ENCODE results near the gene ITSN2. TPM values are rescaled to one million over a fixed set of nuclear protein-coding genes. Genes with fewer than 3 reads are reported as not detected.
"Not testable (repeated sequence)": the region's sequence is repeated elsewhere in the genome, so short reads cannot be mapped to it uniquely, and the experiment has no call there.

Gene ITSN2
- total RNA-seq = 10 to 100 TPM; 45.6 to 64.6 TPM

DNA sequence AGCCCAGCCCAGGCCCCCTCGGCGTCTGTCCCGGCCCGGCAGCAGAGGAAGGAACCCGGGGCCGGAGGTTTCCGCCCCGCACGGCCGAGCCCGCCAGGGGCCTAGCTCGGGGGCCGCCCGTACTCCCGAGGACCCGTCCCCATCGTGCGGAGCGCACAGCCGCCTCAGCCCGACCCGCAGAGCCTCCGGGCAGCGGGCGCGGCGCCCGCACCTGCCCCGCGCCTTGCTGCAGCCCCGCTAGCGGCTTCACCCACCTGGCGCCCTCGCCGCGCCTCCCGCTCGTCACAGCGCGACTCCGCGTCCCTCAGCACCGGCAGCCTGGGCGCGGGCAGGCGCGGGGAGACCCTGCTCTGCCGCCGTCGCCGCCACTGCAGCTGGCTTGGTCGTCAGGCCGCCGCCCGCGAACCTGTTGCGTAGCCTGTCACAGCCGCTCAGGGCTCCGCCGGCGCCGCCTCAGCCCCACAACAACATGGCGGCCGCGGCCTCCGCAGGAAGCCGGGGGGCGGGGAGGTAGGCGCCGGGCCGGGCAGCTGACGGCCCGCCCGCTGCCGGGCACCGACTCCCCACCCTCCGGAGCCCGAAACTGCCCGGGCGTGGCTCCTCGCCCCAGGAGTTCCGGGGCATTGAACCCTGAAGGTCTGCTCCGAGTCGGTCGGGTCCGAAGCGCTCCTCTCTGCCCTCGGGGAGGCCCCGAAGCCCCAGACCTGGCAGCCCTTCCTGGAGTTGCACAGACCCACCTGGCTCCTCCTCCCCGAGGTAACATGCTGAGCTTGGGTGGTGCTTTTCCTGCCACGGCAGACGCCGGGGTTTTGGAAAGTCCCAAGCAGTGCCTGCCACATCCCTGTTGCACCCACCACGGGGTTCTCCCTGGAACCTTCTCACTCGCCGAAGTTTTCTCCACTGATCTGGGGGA is at the start of gene ITSN2:
ITSN2 (minus strand) TSS at position 487 of the 913 bp plus-strand sequence. CDS start 32,454 bp downstream, outside the sequence.
- peaks cover 10% of the 10 kb centered on the region for H3K4me1 Mint-ChIP-seq
- H3K36me3 Mint-ChIP-seq (ENCODE audit: low read depth) = peaks cover 12% of the 10 kb centered on the region
- ATAC-seq (replicated peaks) = peak; percentile 94

DNA sequence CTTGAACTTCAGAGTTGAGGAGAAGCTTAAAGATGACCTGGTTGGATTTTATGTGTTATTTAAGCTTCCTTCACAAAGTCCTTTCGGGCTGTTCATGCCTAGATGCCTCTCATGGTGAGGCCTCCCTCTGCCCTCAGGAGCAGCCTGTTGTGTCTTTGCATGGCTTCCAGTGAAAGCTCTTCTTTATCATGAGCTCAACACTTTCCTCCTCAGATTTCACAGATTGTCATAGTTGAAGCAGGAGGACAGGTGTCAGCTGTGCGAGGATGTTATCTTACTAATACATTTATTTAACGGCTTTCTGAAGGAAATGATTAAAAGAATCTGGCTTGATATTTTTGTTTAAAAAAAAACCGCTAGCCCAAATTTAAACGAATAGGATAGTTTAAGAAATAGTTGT is 48.8 kb upstream of the ITSN2 start:
- ATAC-seq (replicated peaks) = no peak
- H3K27ac Mint-ChIP-seq = no peak overlapping the region
- H3K27me3 Mint-ChIP-seq = peaks cover 13% of the 10 kb centered on the region
- H3K4me1 Mint-ChIP-seq = no peaks in the 10 kb centered on the region
- H3K36me3 Mint-ChIP-seq (ENCODE audit: low read depth) = no peaks in the 10 kb centered on the region
- no peaks in the 10 kb centered on the region for H3K9me3 Mint-ChIP-seq
- no peak overlapping the region for H3K4me3 Mint-ChIP-seq

More for the DNA sequence above, at the start of gene ITSN2:
- Mint-ChIP-seq H3K4me3 (peak within 1 kb of the TSS; percentile 90), H3K9me3 (no peaks in the 10 kb centered on the region), H3K27ac (peak within 1 kb of the TSS; percentile 94), H3K27me3 (no peaks in the 10 kb centered on the region)

DNA sequence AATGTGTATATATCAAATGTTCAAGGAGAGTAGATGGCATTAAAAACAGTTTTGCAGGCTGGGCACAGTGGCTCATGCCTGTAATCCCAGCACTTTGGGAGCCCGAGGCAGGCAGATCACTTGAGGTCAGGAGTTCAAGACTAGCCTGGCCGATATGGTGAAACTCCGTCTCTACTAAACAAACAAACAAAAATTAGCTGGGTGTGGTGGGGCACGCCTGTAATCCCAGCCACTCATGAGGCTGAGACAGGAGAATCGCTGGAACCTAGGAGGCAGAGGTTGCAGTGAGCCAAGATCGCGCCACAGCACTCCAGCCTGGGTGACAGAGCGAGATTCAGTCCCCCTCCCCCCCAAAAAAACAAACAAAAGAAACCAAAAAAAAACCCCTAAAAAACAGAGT is 48.4 kb upstream of the ITSN2 start:
- not testable (repeated sequence) for ATAC-seq (replicated peaks); H3K27ac Mint-ChIP-seq; H3K36me3 Mint-ChIP-seq (ENCODE audit: low read depth); H3K4me3 Mint-ChIP-seq; H3K4me1 Mint-ChIP-seq; H3K9me3 Mint-ChIP-seq
- peaks cover 15% of the 10 kb centered on the region for H3K27me3 Mint-ChIP-seq

DNA sequence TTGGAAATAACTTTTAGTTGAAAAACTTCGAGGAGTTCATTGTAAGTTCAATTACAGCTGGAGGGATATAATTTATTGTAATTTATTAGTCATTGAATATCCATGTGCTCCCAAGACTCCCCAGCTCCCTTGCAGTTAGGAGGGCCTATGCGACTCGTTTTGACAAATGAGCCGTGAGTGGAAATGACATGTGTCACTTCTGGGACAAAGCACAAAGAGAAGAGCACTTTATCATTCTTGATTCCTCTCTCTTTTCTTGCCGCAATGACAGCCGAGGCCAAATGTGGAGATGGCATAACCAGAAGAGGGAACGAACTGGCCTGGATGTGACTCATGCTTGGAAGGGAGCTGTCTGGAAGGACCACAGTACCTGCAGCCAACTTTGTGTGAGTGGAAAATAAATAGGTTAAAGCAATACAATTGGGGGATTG is 44.2 kb upstream of the ITSN2 start:
- peaks cover 24% of the 10 kb centered on the region for H3K27me3 Mint-ChIP-seq
- ATAC-seq (replicated peaks) = no peak
- peaks cover 9% of the 10 kb centered on the region for H3K4me1 Mint-ChIP-seq
- no peaks in the 10 kb centered on the region for H3K9me3 Mint-ChIP-seq
- no peak overlapping the region for H3K27ac Mint-ChIP-seq
- no peaks in the 10 kb centered on the region for H3K36me3 Mint-ChIP-seq (ENCODE audit: low read depth)
- H3K4me3 Mint-ChIP-seq = no peak overlapping the region

DNA sequence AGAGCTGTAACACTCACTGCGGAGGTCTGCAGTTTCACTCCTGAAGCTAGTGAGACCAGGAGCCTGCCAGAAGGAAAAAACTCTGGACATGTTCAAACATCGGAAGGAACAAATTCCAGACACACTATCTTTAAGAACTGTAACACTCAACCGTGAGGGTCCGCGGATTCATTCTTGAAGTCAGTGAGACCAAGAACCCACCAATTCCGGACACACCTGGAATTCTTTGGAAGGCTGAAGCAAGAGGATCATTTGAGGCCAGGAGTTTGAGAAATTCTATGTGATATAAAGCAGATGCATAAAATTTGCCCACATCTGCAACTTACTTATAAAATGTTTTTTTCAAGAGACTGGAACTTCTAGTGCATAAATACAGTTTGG is 43.5 kb upstream of the ITSN2 start:
- Mint-ChIP-seq H3K36me3 (ENCODE audit: low read depth) (no peaks in the 10 kb centered on the region), H3K27ac (no peak overlapping the region), H3K4me3 (no peak overlapping the region), H3K4me1 (peaks cover 9% of the 10 kb centered on the region), H3K27me3 (peaks cover 20% of the 10 kb centered on the region), H3K9me3 (no peaks in the 10 kb centered on the region)
- ATAC-seq (replicated peaks) = no peak

DNA sequence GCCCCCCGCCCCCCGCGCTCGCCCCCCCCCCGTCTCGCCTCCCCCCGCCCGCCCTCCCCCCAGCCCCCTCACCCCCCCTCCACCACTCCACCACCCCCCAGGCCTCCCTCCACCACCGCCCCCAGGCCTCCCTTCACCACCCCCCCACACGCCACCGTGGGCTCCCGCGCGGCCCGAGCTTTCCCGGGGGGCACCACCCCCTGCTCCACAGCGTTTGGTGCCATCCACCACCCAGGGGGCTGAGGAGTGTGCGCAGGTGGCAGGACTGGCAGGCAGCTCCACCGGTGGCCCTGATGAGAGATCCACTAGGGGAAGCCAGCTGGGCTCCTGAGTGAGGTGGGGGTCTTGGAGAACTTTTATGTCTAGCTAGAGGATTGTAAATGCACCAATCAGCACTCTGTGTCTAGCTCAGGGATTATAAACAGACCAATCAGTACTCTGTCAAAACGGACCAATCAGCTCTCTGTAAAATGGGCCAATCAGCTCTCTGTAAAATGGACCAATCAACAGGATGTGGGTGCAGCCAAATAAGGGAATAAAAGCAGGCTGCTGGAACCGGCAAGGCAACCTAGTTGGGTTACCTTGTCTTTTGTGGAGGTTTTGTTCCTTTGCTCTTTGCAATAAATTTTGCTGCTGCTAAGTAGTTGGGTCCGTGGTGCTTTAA is 43.0 kb upstream of the ITSN2 start:
- H3K4me3 Mint-ChIP-seq = no peak overlapping the region
- no peak overlapping the region for H3K27ac Mint-ChIP-seq
- H3K4me1 Mint-ChIP-seq = peaks cover 9% of the 10 kb centered on the region
- no peak for ATAC-seq (replicated peaks)
- peaks cover 20% of the 10 kb centered on the region for H3K27me3 Mint-ChIP-seq
- no peaks in the 10 kb centered on the region for H3K9me3 Mint-ChIP-seq
- H3K36me3 Mint-ChIP-seq (ENCODE audit: low read depth) = no peaks in the 10 kb centered on the region

DNA sequence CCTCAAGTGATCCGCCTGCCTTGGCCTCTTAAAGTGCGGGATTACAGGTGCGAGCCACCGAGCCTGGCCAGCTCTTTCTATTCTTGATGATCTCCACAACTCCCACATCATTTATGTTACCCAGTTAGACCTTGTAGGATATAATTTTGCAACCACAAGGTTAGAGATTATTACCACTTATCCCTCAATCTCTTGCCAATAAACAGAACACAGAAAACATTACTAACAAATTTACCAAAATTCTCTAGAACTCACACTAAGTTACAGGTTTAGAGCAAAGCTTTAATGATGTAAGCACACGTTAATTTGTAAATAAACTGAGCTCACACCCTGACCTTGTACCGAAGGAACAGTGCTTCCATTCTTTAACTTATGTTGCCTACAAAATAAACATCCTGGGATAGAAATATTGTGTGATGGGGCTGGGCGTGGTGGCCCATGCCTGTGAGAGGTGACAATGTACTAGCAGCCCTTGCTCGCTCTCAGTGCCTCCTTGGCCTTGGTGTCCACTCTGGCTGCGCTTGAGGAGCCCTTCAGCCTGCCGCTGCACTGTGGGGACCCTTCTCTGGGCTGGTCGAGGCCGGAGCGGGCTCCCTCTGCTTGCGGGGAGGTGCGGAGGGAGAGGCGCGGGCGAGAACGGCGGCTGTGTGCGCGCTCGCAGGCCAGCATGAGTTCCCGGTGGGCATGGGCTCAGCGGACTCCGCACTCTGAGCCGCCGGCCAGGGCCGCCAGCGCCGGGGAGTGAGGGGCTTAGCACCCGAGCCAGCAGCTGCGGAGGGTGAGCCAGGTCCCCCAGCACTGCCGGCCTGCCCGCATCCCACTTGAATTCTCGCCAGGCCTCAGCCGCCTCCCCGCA is 42.1 kb upstream of the ITSN2 start:
- no peaks in the 10 kb centered on the region for H3K36me3 Mint-ChIP-seq (ENCODE audit: low read depth)
- H3K9me3 Mint-ChIP-seq = no peaks in the 10 kb centered on the region
- no peak overlapping the region for H3K27ac Mint-ChIP-seq
- peaks cover 9% of the 10 kb centered on the region for H3K4me1 Mint-ChIP-seq
- no peak overlapping the region for H3K4me3 Mint-ChIP-seq
- ATAC-seq (replicated peaks) = no peak
- H3K27me3 Mint-ChIP-seq = peaks cover 18% of the 10 kb centered on the region

DNA sequence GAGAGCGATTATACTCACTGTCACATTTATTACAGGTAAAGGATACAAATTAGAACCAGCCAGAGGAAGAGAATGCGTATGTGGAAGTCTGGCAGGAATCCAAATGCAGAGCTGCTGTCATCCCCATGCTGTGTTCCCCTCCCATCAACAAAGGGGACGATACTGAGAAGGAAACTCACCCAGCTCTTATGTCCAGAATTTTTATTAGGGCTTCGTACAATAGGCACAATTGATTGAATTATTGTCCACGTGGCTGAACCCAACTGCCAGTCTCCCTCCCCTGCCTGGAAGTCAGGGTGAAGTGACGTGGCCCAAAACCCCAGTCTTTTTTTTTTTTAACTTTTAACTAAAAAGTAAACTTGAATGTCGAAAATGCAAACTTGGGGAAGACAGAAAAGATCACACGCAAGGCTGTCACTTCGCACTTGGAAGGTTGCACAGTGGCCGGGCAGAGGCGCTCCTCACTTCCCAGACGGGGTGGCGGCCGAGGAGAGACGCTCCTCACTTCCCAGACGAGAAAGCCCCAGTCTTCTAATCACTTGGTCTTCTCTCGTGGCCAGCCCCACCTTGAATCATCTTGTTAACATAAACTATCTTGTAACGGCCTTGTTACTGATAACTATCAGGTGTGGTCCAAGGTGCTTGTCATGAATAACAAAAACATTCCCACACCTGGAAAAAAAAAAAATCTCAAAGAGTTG is 40.0 kb upstream of the ITSN2 start:
- Mint-ChIP-seq H3K9me3 (no peaks in the 10 kb centered on the region), H3K27me3 (peaks cover 21% of the 10 kb centered on the region), H3K27ac (no peak overlapping the region), H3K36me3 (ENCODE audit: low read depth) (no peaks in the 10 kb centered on the region), H3K4me1 (peaks cover 9% of the 10 kb centered on the region), H3K4me3 (no peak overlapping the region)
- ATAC-seq (replicated peaks) = no peak

DNA sequence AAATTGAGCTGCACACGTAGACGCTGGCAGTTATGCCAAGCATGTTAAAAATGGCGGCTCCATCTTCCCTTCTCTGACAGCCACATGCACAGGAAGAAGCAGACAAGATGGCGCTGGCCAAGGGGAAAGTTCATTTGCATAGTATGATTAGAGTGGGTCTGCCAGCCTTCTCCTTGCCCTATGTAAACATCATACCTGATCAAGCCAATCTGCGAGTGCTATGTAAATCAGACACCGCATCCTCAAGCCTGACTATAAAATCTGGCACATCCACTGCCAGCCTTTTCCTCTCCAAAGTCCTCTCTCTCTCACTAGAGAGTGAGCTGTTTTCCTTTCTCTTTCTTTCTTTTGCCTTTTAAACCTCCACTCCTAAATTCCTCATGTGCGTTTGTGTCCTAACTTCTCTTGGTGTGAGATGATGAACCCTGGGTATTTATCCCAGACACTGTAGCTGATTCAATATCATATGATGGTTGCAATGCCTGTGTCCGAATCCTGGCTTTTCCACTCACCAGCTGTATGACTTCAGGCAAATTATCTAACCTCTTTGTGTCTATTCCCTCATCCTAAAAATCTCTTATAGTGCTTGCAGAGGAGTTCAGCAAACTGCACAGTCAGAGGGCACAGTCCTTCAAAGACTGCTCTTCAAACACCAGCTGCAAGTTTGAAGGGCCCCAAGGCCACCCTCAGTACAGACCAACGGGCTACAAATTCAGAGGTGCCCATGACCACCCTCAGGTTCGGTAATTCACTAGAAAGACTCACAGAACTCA is 39.3 kb upstream of the ITSN2 start:
- Mint-ChIP-seq H3K9me3 (no peaks in the 10 kb centered on the region), H3K4me1 (peaks cover 9% of the 10 kb centered on the region), H3K36me3 (ENCODE audit: low read depth) (no peaks in the 10 kb centered on the region), H3K27me3 (peaks cover 21% of the 10 kb centered on the region), H3K4me3 (no peak overlapping the region), H3K27ac (no peak overlapping the region)
- ATAC-seq (replicated peaks) = no peak

DNA sequence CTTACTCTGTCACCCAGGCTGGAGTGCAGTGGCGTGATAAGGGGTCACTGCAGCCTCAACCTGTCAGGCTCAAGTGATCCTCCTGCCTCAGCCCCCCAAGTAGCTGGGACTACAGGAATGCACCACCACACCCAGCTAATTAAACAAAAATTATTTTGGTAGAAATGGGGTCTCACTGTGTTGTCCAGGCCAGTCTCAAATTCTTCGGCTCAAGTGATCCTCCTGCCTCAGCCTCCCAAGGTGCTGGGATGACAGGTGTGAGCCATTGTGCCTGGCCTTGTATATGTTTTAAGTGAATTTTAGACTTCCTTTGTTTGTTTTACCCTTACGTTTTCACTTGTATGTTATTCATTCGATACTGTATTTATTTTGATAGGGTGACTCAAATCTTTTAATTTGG is 34.7 kb upstream of the ITSN2 start:
- no peaks in the 10 kb centered on the region for H3K36me3 Mint-ChIP-seq (ENCODE audit: low read depth)
- no peaks in the 10 kb centered on the region for H3K9me3 Mint-ChIP-seq
- H3K27ac Mint-ChIP-seq = no peak overlapping the region
- ATAC-seq (replicated peaks) = no peak
- peaks cover 12% of the 10 kb centered on the region for H3K27me3 Mint-ChIP-seq
- no peak overlapping the region for H3K4me3 Mint-ChIP-seq
- peaks cover 3% of the 10 kb centered on the region for H3K4me1 Mint-ChIP-seq

DNA sequence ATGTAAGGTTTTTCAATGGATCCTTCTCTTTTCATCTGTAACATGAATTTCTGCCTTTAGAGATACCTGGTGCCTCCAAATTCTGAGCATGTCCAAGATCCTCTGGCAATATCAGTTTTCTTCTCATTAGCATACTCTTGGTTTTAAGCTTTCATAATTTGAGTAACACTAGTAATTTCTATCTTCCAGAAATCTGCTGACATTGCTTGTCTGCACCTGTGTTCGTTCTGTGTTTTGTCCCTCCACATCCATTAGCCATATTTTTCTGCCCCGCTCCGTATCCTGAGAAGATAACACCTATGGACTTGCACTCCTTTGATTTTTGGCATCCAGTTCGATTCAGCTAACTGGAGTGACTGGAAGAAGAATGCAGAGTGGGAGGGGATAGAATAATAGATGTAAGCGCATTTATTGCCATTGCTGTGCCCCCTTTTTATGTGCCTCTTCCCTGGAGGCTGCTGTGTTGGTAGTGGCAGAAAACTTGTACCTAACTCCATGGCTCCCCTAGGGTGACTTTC is 32.3 kb upstream of the ITSN2 start:
- no peaks in the 10 kb centered on the region for H3K4me1 Mint-ChIP-seq
- no peak overlapping the region for H3K4me3 Mint-ChIP-seq
- peaks cover 8% of the 10 kb centered on the region for H3K27me3 Mint-ChIP-seq
- no peaks in the 10 kb centered on the region for H3K9me3 Mint-ChIP-seq
- no peak for ATAC-seq (replicated peaks)
- H3K36me3 Mint-ChIP-seq (ENCODE audit: low read depth) = no peaks in the 10 kb centered on the region
- H3K27ac Mint-ChIP-seq = no peak overlapping the region

DNA sequence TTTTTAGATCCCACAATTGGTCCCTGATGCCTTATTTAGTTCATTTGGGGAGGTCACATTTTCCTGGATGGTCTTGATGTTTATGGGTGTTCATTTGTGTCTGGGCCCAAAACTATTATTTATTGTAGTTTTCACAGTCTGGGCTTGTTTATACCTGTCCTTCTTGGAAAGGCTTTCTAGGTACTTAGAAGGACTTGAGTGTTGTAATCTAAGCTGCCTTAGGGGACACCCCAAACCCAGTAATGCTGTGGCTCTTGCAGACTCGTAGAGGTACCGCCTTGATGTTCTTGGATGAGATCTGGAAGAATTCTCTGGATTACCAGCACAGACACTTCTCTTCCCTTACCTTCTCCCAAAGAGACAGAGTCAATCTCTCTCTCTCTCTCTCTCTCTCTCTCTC is 25.0 kb upstream of the ITSN2 start:
- no peaks in the 10 kb centered on the region for H3K4me1 Mint-ChIP-seq
- peak overlapping the region; percentile 3 for H3K27ac Mint-ChIP-seq
- ATAC-seq (replicated peaks) = no peak
- no peaks in the 10 kb centered on the region for H3K27me3 Mint-ChIP-seq
- no peaks in the 10 kb centered on the region for H3K36me3 Mint-ChIP-seq (ENCODE audit: low read depth)
- H3K9me3 Mint-ChIP-seq = no peaks in the 10 kb centered on the region
- no peak overlapping the region for H3K4me3 Mint-ChIP-seq

DNA sequence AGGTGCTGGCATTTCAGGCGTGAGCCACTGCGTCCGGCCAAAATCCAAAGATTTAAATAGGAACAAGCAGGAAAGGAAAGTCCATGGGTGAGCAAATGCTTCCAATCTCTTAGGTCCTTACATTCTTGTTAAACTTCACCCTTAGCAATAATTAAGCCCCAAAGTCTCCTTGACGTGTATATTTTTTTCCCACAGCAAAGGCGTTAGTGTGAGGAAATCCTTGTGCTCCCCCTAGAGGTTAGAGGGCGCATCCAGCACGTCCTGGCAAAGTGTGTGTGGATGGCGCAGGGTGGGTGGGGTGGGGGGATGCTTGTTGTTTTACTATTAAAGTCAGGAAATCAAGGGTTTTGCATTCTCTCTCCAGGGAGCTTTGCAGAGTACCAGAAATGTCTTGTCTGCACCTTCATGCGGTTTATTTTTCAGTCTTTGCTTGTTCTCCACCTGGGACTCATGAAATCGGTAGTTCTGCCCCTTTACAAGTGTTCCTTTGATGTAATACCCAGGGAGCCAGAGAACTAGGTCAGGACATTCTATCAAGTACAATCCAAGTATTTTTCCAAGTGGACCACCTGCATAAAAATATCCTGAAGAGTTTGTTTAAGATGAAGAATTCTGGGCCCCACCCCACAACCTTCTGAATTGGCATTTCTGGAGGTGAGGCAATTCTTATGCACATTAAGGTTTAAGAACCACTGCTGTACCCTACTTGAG is 22.2 kb upstream of the ITSN2 start:
- no peak overlapping the region for H3K27ac Mint-ChIP-seq
- H3K27me3 Mint-ChIP-seq = no peaks in the 10 kb centered on the region
- no peak overlapping the region for H3K4me3 Mint-ChIP-seq
- no peaks in the 10 kb centered on the region for H3K36me3 Mint-ChIP-seq (ENCODE audit: low read depth)
- ATAC-seq (replicated peaks) = peak; percentile 88
- H3K4me1 Mint-ChIP-seq = no peaks in the 10 kb centered on the region
- no peaks in the 10 kb centered on the region for H3K9me3 Mint-ChIP-seq

All from activated T-helper 17 cell treated with anti-CD3 and anti-CD28 coated beads, Interleukin-2, amount 50 U/mL, for 72 hours (primary cell).